T-helper 2 cell (primary cell): ENCODE data around the gene SPATA33.

Experiments
- DNase-seq, 5 experiments: peaks; one replicate each; pipeline versions ENCODE4 v3.0.0 to v3.0.0-alpha.2; 2012 to 2022
- total RNA-seq, 2 donors: gene quantifications; one replicate each; lab custom pipeline; 2026; lab: John Stamatoyannopoulos, UW

The SPATA33 gene
- total RNA-seq, result 8.2 to 10.3 reads per million in 2 donors

GRCh38 chr16:89657442-89658220 lies at the start of gene SPATA33, which contains the start of gene CHMP1A:
SPATA33 (plus strand) TSS chr16:89657836; CDS start chr16:89657912, 76 bp downstream.
CHMP1A (minus strand) TSS chr16:89657708; CDS start chr16:89657588, 120 bp downstream.
- peak; percentile 86 to 92 (median 88) for DNase-seq

- DNase-seq, result no peak
Measured at GRCh38 chr16:89607937-89608740, 49.5 kb upstream of the SPATA33 start.

- no peak for DNase-seq
Measured at GRCh38 chr16:89610108-89610453, 47.6 kb upstream of the SPATA33 start.

GRCh38 chr16:89612415-89613166 lies 45.0 kb upstream of the SPATA33 start:
- DNase-seq, result no peak

GRCh38 chr16:89613231-89613953 lies 44.2 kb upstream of the SPATA33 start, which contains the start of gene DPEP1:
DPEP1 (plus strand) TSS chr16:89613642; CDS start chr16:89630411, 16,769 bp downstream.
- no peak for DNase-seq

GRCh38 chr16:89613954-89614459 lies 43.6 kb upstream of the SPATA33 start:
- no peak for DNase-seq

- no peak for DNase-seq
Measured at GRCh38 chr16:89615176-89615575, 42.5 kb upstream of the SPATA33 start.

GRCh38 chr16:89615596-89616090 lies 42.0 kb upstream of the SPATA33 start:
- DNase-seq, result no peak

- peak in 2 of 5 experiments; percentile 22 to 58 for DNase-seq
Measured at GRCh38 chr16:89616623-89617022, 41.0 kb upstream of the SPATA33 start.

- DNase-seq, result no peak
Measured at GRCh38 chr16:89617036-89617435, 40.6 kb upstream of the SPATA33 start.

GRCh38 chr16:89618109-89618998 lies 39.3 kb upstream of the SPATA33 start:
- no peak for DNase-seq

- DNase-seq, result no peak
Measured at GRCh38 chr16:89619840-89620239, 37.8 kb upstream of the SPATA33 start.

- no peak for DNase-seq
Measured at GRCh38 chr16:89620406-89620841, 37.2 kb upstream of the SPATA33 start.

GRCh38 chr16:89621136-89621697 lies 36.4 kb upstream of the SPATA33 start:
- DNase-seq, result no peak

GRCh38 chr16:89621698-89622409 lies 35.8 kb upstream of the SPATA33 start:
- no peak for DNase-seq

- no peak for DNase-seq
Measured at GRCh38 chr16:89623511-89624261, 34.0 kb upstream of the SPATA33 start.

- no peak for DNase-seq
Measured at GRCh38 chr16:89624777-89625761, 32.6 kb upstream of the SPATA33 start.
